A673 (cell line): ENCODE results near the gene FNBP1.

ENCODE experiments used
- CTCF ChIP-seq: fragments of 300-800, 200-600 bp; sonication (generic); conservative IDR thresholded peaks from 2 replicates; pipeline ENCODE4 v1.5.1; 2017; ENCODE audit warnings: low read depth, mild to moderate bottlenecking, antibody characterized with exemption, low read length, moderate library complexity, mixed read lengths
- EZH2 ChIP-seq: fragments of 200-600 bp; sonication (generic); IDR thresholded peaks from 2 replicates; pipeline ENCODE4 v1.6.1; 2017; ENCODE audit warnings: borderline replicate concordance, low read depth, mild to moderate bottlenecking, mixed read lengths, antibody characterized with exemption, low read length; ENCODE audit not compliant: poor library complexity, severe bottlenecking

DNA sequence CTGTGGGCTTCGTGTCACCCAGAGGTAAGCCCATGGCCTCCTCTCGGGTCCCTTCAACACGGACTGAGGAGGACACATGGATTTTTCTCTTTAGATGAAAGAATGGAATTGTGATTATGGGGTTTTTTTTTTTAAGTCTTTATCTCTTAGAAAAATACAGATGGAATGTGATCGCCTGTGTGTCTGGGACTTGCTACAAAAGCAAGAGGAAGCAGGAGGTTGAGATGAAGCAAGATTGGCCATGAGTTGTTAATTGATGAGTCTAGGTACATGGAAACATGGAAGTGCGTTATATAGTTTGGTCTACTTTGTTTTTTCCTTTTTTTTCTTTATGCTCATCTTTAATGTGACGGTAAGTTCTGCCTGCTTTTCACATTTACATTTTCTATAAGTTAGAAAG lies 193.1 kb downstream of the FNBP1 start:
- TF ChIP-seq CTCF = no peak
- TF ChIP-seq EZH2 = no peak
